Measurements from ENCODE around the gene TTLL12.

- no peak for TF ChIP-seq CTCF (conservative IDR thresholded peaks at IDR 0.05; ENCODE audit: low read length)
- no peak for TF ChIP-seq EZH2phosphoT487 (IDR thresholded peaks at IDR 0.05; ENCODE audit: borderline replicate concordance, low read depth, low read length)
These were observed 36.2 kb downstream of the TTLL12 start for GRCh38 chr22:43150731-43151206.

Data from OCI-LY7 (cell line).